DMS79 (cell line): ENCODE measurements around the gene GALNT2.

ENCODE experiments used
- DNase-seq: peaks from one replicate; lab custom pipeline; 2025; lab: John Stamatoyannopoulos, UW

Gene GALNT2

GRCh38 chr1:230188826-230189225 lies 121.8 kb downstream of the GALNT2 start:
- no peak for DNase-seq

GRCh38 chr1:230189341-230189740 lies 122.3 kb downstream of the GALNT2 start:
- peak; percentile 13 for DNase-seq

- DNase-seq: no peak
These were observed 122.8 kb downstream of the GALNT2 start for GRCh38 chr1:230189824-230190223.

- DNase-seq: no peak
These were observed 124.2 kb downstream of the GALNT2 start for GRCh38 chr1:230191079-230191804.

GRCh38 chr1:230191855-230192254 lies 124.8 kb downstream of the GALNT2 start:
- no peak for DNase-seq

GRCh38 chr1:230194525-230194924 lies 127.5 kb downstream of the GALNT2 start:
- no peak for DNase-seq

- peak; percentile 44 for DNase-seq
These were observed 128.2 kb downstream of the GALNT2 start for GRCh38 chr1:230195199-230195598.

- no peak for DNase-seq
These were observed 129.0 kb downstream of the GALNT2 start for GRCh38 chr1:230196077-230196476.

GRCh38 chr1:230197644-230198567 lies 130.9 kb downstream of the GALNT2 start:
- no peak for DNase-seq

GRCh38 chr1:230199034-230199433 lies 132.0 kb downstream of the GALNT2 start:
- no peak for DNase-seq

- DNase-seq: no peak
These were observed 132.5 kb downstream of the GALNT2 start for GRCh38 chr1:230199554-230199953.

GRCh38 chr1:230200276-230200675 lies 133.2 kb downstream of the GALNT2 start:
- no peak for DNase-seq

- no peak for DNase-seq
These were observed 134.4 kb downstream of the GALNT2 start for GRCh38 chr1:230201445-230201844.

- DNase-seq: no peak
These were observed 137.8 kb downstream of the GALNT2 start for GRCh38 chr1:230204842-230205241.

GRCh38 chr1:230205719-230206198 lies 138.7 kb downstream of the GALNT2 start:
- no peak for DNase-seq

GRCh38 chr1:230206207-230206606 lies 139.2 kb downstream of the GALNT2 start:
- DNase-seq: no peak

GRCh38 chr1:230206976-230207375 lies 139.9 kb downstream of the GALNT2 start:
- no peak for DNase-seq

GRCh38 chr1:230207598-230207997 lies 140.6 kb downstream of the GALNT2 start:
- DNase-seq: no peak

GRCh38 chr1:230208619-230209261 lies 141.7 kb downstream of the GALNT2 start:
- no peak for DNase-seq

GRCh38 chr1:230210326-230210980 lies 143.4 kb downstream of the GALNT2 start:
- no peak for DNase-seq

GRCh38 chr1:230210981-230211336 lies 143.9 kb downstream of the GALNT2 start:
- DNase-seq: no peak
